Esophagus squamous epithelium (tissue), 4 donors: Measurements from ENCODE around the gene CXCL8.

ENCODE experiments used
- CTCF ChIP-seq, 6 experiments: fragments of 450-650 bp in 4 of 6; fragments of 200-600 bp in 2 of 6; sonication (generic) in 2 of 6; IDR thresholded peaks; one replicate each; pipeline ENCODE4 v1.5.1; 2016 to 2019; ENCODE audit warnings: antibody characterized with exemption in 6 of 6, mild to moderate bottlenecking in 4 of 6, moderate library complexity in 4 of 6
- POLR2A ChIP-seq, 4 donors: fragments of 450-650 bp; IDR thresholded peaks; one replicate each; pipeline ENCODE4 v1.6.1; 2017; ENCODE audit warnings: antibody characterized with exemption in 4 of 4, mild to moderate bottlenecking in 4 of 4, moderate library complexity in 3 of 4

GRCh38 chr4:73734530-73735001 lies 5.8 kb upstream of the CXCL8 start:
- TF ChIP-seq CTCF (IDR thresholded peaks at IDR 0.05) (no peak), POLR2A (IDR thresholded peaks at IDR 0.05) (no peak)
